MM.1S (cell line): Measurements from ENCODE around the gene KDM7A.

Experiments
- CTCF ChIP-seq: fragments of 300-600 bp; sonication (generic); IDR thresholded peaks from 2 replicates; pipeline ENCODE4 v1.5.1; 2016; ENCODE audit warnings: antibody characterized with exemption, low read length, mixed read lengths
- EZH2 ChIP-seq: fragments of 300-600 bp; sonication (generic); optimal IDR thresholded peaks from 2 replicates; pipeline ENCODE3; 2017; ENCODE audit warnings: low read depth, mild to moderate bottlenecking, antibody characterized with exemption, low read length, mixed read lengths
- EZH2phosphoT487 ChIP-seq: fragments of 300-600 bp; sonication (generic); IDR thresholded peaks from 2 replicates; pipeline ENCODE4 v1.6.1; 2018; ENCODE audit warnings: antibody characterized with exemption, low read length

GRCh38 chr7:140080919-140081318 lies 95.9 kb downstream of the KDM7A start:
- no peak for TF ChIP-seq EZH2
- no peak for TF ChIP-seq CTCF
- TF ChIP-seq EZH2phosphoT487: no peak
